ENCODE data around the gene RABL3.
"Not testable (repeated sequence)": the region's sequence is repeated elsewhere in the genome, so short reads cannot be mapped to it uniquely, and the experiment has no call there.

RABL3 gene

GRCh38 chr3:120678984-120679383, 63.3 kb downstream of the RABL3 start:
- Histone ChIP-seq H3K36me3 (no peaks in the 10 kb centered on the region), H3K27me3 (no peaks in the 10 kb centered on the region), H3K4me3 (no peak overlapping the region), H3K9me3 (peaks cover 20% of the 10 kb centered on the region), H3K9ac (no peak overlapping the region), H3K27ac (no peak overlapping the region), H4K20me1 (no peaks in the 10 kb centered on the region), H3K4me1 (peaks cover 8% of the 10 kb centered on the region; the same call in 1 of the 2 replicates), H3K4me2 (no peak overlapping the region)
- TF ChIP-seq Cebpa-rat (IDR thresholded peaks at IDR 0.05): no peak

DNA sequence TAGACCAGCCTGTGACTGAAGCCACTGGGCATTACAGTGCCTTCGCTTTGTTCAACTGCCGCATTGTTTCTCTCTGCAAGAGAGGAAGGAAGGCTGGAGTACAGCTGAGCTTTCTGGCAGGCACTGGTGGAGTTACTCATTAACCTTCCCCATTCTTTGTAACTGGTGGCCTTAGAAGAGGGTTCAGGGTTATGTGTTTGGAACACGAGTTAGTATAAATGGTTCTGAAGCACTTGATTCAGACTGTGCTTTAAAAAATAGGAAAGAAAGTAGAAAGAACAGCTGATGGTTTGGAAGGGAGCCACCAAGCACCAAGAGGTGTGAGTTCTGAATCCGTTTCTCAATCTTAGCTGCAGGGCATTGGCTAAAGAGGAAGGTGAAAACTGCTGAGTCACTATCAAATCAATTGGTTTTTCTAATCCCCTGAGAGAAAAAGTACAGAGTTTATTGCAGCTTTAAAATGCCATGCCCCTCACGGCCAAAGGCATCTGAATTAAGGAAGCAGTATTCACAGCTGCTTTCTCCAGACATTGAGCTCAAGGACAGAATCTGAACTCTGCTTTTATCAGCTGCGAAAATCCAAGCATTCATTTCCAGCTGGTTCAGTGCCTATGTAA, 63.9 kb downstream of the RABL3 start:
- TF ChIP-seq Cebpa-rat (IDR thresholded peaks at IDR 0.05): no peak
- no peaks in the 10 kb centered on the region for H3K36me3 ChIP-seq
- H4K20me1 ChIP-seq: no peaks in the 10 kb centered on the region
- H3K9me3 ChIP-seq: peaks cover 20% of the 10 kb centered on the region
- H3K9ac ChIP-seq: no peak overlapping the region
- no peaks in the 10 kb centered on the region for H3K27me3 ChIP-seq
- no peak overlapping the region for H3K27ac ChIP-seq
- no peak overlapping the region for H3K4me2 ChIP-seq
- H3K4me1 ChIP-seq: peaks cover 8% of the 10 kb centered on the region; the same call in 1 of the 2 replicates
- no peak overlapping the region for H3K4me3 ChIP-seq

DNA sequence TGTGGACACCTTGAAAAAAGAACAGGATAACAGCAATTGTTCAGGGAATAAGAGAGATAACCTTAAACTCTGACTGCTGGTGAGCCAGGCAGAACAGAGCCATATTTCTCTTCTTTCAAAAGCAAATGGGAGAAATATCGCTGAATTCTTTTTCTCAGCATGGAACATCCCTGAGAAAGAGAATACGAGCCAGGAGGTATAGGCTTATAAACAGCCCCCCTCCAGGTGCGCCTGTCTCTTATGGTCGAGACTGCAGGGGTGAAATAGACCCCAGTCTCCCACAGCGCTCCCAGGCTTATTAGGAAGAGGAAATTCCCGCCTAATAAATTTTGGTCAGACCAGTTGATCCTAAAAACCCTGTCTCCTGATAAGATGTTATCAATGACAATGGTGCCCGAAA, 65.1 kb downstream of the RABL3 start:
- H3K4me2 ChIP-seq, H3K4me3 ChIP-seq, H4K20me1 ChIP-seq, H3K4me1 ChIP-seq, H3K36me3 ChIP-seq, H3K27ac ChIP-seq, H3K9ac ChIP-seq, H3K27me3 ChIP-seq: not testable (repeated sequence)
- peaks cover 20% of the 10 kb centered on the region for H3K9me3 ChIP-seq

GRCh38 chr3:120673116-120673515, 69.2 kb downstream of the RABL3 start:
- no peaks in the 10 kb centered on the region for H3K36me3 ChIP-seq
- no peak overlapping the region for H3K4me2 ChIP-seq
- H4K20me1 ChIP-seq: no peaks in the 10 kb centered on the region
- no peak overlapping the region for H3K27ac ChIP-seq
- H3K27me3 ChIP-seq: no peaks in the 10 kb centered on the region
- no peak for TF ChIP-seq Cebpa-rat (IDR thresholded peaks at IDR 0.05)
- peaks cover 17% of the 10 kb centered on the region for H3K9me3 ChIP-seq
- no peak overlapping the region for H3K4me3 ChIP-seq
- H3K4me1 ChIP-seq: no peaks in the 10 kb centered on the region
- H3K9ac ChIP-seq: no peak overlapping the region

DNA sequence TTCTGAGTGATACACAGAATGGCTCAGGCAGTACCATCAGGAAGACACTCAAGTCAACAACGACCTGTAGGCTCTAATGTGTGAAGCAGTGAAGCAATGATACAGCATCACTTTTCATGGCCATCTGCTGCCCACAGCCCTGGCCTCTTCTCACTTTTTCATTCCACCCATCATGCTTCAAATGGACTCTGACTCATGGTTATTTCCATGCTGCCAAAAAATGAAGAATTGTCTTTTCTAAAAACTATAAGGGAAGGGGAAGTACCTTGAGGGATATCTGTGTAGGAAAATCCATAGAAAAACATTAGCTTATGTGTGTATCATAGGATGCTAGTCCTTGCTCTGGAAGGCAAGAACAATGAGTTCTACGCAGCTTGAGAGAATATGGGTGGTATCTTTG, 71.7 kb downstream of the RABL3 start:
- Histone ChIP-seq H3K27ac (no peak overlapping the region), H3K36me3 (no peaks in the 10 kb centered on the region), H3K4me3 (no peak overlapping the region), H4K20me1 (no peaks in the 10 kb centered on the region), H3K4me2 (no peak overlapping the region), H3K27me3 (no peaks in the 10 kb centered on the region), H3K9me3 (no peaks in the 10 kb centered on the region), H3K4me1 (no peaks in the 10 kb centered on the region), H3K9ac (no peak overlapping the region)
- no peak for TF ChIP-seq Cebpa-rat (IDR thresholded peaks at IDR 0.05)

DNA sequence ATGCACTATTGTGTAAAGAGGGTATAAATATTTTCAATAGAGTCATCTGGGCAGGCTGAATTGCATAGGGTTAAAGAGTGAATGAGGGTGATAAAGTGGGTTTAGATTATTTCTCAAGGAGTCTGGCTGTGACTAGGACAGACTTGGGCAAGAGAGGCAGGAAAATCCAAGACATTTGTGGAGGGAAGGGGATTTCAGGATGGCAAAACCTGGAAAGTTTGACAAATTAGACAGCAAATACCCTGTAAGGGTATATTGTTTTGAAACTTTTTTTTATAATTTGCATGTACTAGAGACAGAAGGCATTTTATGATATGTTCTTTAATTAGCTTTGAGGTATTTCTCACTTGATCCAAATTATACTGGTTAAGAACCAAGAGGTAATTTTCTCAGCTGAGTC, 77.4 kb downstream of the RABL3 start:
- H3K4me1 ChIP-seq: no peaks in the 10 kb centered on the region
- no peaks in the 10 kb centered on the region for H3K36me3 ChIP-seq
- no peaks in the 10 kb centered on the region for H3K9me3 ChIP-seq
- no peaks in the 10 kb centered on the region for H4K20me1 ChIP-seq
- H3K9ac ChIP-seq: no peak overlapping the region
- H3K4me2 ChIP-seq: no peak overlapping the region
- no peaks in the 10 kb centered on the region for H3K27me3 ChIP-seq
- no peak for TF ChIP-seq Cebpa-rat (IDR thresholded peaks at IDR 0.05)
- no peak overlapping the region for H3K4me3 ChIP-seq
- H3K27ac ChIP-seq: no peak overlapping the region

DNA sequence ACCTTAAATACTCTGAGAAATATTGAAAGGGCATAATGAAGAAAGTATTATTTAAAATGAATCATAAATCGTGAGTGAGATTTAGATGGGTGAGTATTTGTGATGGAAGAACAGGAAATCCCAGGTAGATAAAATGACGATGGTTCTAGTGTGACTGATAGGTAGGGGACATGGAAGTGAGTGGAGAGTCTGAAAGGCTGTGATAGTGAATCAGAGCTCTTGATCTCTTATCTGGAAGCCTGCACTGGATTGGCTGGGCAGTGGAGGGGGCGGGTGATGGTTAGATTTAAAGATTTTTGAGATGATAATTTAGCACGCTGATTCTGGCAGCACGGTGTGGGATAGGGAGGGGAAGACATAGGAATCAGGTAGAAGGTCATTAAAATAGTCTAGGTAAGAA, 80.4 kb downstream of the RABL3 start:
- H3K4me2 ChIP-seq: no peak overlapping the region

DNA sequence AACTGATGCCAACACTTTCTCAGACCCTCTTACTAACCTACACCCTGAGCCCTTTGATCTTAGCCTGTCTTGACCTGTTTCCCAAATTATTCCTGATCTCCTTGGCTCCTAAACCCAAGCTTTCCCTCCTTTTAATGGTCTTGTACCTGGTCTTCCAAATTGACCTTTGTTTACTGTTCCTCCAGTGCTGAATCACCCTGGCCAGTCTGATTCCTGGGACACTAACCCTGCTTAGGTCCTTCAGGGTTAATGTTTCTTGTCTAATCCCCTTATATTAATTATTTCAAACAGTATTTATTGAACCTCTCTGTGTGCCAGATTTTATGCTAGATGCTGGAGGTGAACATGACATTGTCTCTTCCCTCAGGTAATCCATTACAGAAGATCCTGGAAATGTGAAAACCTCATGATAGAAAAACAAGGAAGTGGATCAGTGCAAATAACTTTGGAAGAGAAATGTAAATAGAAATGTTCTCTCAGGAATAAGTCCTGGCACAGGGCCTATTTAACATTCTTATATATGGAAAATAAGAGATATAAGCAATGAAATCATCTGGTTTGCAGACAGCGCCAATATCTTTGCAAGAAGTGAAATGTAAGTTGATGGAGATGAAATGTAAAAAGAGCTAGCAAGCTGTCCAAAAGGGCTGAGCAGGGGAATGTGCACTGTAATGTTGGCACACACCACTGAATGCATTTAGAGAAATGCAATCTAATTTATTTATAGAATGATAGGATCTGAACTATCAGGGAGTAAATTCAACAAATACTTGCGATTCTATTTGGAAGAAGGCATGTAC, 81.0 kb downstream of the RABL3 start:
- no peak overlapping the region for H3K27ac ChIP-seq
- no peaks in the 10 kb centered on the region for H3K27me3 ChIP-seq
- no peaks in the 10 kb centered on the region for H3K36me3 ChIP-seq
- no peaks in the 10 kb centered on the region for H3K4me1 ChIP-seq
- TF ChIP-seq Cebpa-rat (IDR thresholded peaks at IDR 0.05): no peak
- peaks cover 6% of the 10 kb centered on the region for H3K9me3 ChIP-seq
- H3K9ac ChIP-seq: no peak overlapping the region
- H4K20me1 ChIP-seq: no peaks in the 10 kb centered on the region
- H3K4me3 ChIP-seq: no peak overlapping the region
- H3K4me2 ChIP-seq: no peak overlapping the region

More for the DNA sequence above, 80.4 kb downstream of the RABL3 start:
- Histone ChIP-seq H3K36me3 (no peaks in the 10 kb centered on the region), H3K27me3 (no peaks in the 10 kb centered on the region), H4K20me1 (no peaks in the 10 kb centered on the region), H3K4me3 (no peak overlapping the region), H3K4me1 (no peaks in the 10 kb centered on the region), H3K9me3 (peaks cover 6% of the 10 kb centered on the region), H3K27ac (no peak overlapping the region), H3K9ac (no peak overlapping the region)
- TF ChIP-seq Cebpa-rat (IDR thresholded peaks at IDR 0.05): no peak

DNA sequence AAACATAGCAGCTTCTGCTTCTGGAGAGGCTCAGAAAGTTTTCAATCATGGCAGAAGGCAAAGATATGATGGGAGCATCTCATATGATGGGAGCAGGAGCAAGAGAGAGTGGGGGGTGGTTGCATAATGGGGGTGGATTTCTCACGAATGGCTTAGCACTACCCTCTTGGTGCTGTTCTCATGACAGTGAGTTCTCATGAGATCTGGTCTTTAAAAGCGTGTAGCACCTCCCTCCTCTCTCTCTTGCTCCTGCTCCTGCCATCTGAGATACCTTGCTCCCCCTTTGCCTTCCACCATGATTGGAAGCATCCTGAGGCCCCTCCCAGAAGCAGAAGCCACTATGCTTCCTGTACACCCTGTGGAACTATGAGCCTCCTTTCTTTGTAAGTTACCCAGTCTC, 82.5 kb downstream of the RABL3 start:
- Histone ChIP-seq H3K9ac (no peak overlapping the region), H3K27ac (no peak overlapping the region), H3K4me1 (no peaks in the 10 kb centered on the region), H3K4me2 (no peak overlapping the region), H3K9me3 (peaks cover 6% of the 10 kb centered on the region), H3K27me3 (no peaks in the 10 kb centered on the region), H3K4me3 (no peak overlapping the region), H4K20me1 (no peaks in the 10 kb centered on the region), H3K36me3 (no peaks in the 10 kb centered on the region)
- TF ChIP-seq Cebpa-rat (IDR thresholded peaks at IDR 0.05): no peak

DNA sequence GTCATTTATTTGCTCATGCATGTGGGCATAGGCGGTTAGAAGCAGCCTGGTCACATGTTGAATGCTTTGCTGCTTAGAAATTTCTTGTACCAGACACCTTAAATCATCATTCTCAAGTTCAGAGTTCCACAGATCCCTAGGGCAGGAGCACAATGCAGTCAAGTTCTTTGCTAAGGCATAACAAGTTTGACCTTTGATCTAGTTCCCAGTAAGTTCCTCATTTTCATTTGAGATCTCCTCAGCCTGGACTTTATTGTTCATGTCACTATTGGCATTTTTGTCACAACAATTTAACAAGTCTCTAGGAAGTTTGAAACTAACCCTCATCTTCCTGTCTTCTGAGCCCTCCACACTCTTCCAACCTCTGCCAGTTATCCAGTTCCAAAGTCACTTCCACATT, 83.0 kb downstream of the RABL3 start:
- H4K20me1 ChIP-seq: no peaks in the 10 kb centered on the region
- TF ChIP-seq Cebpa-rat (IDR thresholded peaks at IDR 0.05): no peak
- H3K4me2 ChIP-seq: no peak overlapping the region
- no peak overlapping the region for H3K4me3 ChIP-seq
- H3K27me3 ChIP-seq: no peaks in the 10 kb centered on the region
- H3K27ac ChIP-seq: no peak overlapping the region
- no peaks in the 10 kb centered on the region for H3K36me3 ChIP-seq
- H3K4me1 ChIP-seq: no peaks in the 10 kb centered on the region
- H3K9me3 ChIP-seq: peaks cover 6% of the 10 kb centered on the region
- no peak overlapping the region for H3K9ac ChIP-seq

Measured in BLaER1 (cell line).